GM13976 (cell line): Measurements from ENCODE around the gene ATRAID.

Experiments used
- DNase-seq: peaks from one replicate; pipeline ENCODE4 v3.0.0; 2012; ENCODE audit warnings: low spot score
- CTCF ChIP-seq: IDR thresholded peaks from 2 replicates; pipeline ENCODE4 v1.5.1; 2012; ENCODE audit warnings: borderline replicate concordance, mild to moderate bottlenecking; ENCODE audit not compliant: insufficient read depth; ENCODE audit errors: extremely low read depth, missing control alignments, control extremely low read depth
- in situ Hi-C: fragments of 300-500 bp; cut with MboI; formaldehyde crosslinking; loops from one replicate; pipeline ENCODE4 v1.12.0; 2022; ENCODE audit warnings: low sequenced_read_pairs, mixed read lengths, inconsistent platforms; ENCODE audit not compliant: unreplicated experiment

Gene ATRAID

GRCh38 chr2:27211943-27212625 lies at the start of gene ATRAID, which contains the start of gene SLC5A6:
Gene ATRAID (plus strand): TSS chr2:27212041. CDS start chr2:27212369, 328 bp downstream.
Gene SLC5A6 (minus strand): TSS chr2:27212268. CDS start chr2:27207650, 4,618 bp downstream.
- DNase-seq, result peak; percentile 96
- TF ChIP-seq CTCF, result no peak
- in situ Hi-C loops, result no loop called here

DNA sequence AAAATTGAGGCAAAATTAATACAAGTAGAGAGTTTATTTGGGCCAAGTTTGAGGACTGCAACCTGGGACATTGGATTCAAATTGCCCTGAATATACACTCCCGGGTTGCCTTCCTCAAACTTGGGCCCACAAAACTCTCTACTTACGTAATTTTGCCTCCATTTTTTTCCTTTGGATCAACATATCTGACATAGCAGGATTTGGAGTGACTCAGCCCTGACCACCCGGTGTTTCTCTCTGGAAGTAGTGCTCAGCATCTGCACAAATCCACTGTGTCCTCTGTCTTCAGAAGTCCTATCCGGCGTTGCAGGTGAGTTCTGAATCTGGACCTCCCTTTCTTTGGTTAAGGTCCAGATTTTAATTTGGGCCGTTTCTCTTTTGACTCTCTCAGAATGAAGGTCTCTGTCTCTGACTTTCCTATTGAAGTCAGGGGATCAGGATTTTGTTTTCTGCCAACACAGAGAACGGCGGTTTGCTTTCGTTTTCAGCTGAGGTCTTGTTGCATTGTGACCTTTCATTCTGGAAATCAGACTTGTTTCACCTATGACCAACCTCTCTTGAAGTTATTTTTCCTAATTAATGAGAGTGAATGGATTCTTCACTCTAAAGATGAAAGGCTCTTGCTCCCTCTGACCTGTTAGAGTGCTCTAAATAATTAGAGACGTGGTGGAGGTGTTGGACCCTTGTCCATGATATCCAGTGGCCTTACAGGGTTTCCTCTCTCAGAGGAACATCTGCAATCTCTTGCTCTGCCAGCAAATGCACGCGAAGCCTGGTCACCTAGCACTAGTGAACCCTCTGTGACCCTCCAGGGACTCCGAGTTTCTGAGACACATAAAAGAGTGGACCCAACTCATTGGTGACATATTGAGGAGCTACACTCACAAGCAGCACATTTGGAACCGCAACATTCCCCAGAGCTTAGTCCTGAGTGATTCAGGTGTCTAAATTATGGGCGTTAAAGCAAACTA lies 49.4 kb upstream of the ATRAID start:
- TF ChIP-seq CTCF, result no peak
- in situ Hi-C loops, result no loop called here
- DNase-seq, result no peak

- DNase-seq, result peak; percentile 34
- TF ChIP-seq CTCF, result no peak
- in situ Hi-C loops, result no loop called here
These were observed 46.7 kb upstream of the ATRAID start for GRCh38 chr2:27164960-27165763.

DNA sequence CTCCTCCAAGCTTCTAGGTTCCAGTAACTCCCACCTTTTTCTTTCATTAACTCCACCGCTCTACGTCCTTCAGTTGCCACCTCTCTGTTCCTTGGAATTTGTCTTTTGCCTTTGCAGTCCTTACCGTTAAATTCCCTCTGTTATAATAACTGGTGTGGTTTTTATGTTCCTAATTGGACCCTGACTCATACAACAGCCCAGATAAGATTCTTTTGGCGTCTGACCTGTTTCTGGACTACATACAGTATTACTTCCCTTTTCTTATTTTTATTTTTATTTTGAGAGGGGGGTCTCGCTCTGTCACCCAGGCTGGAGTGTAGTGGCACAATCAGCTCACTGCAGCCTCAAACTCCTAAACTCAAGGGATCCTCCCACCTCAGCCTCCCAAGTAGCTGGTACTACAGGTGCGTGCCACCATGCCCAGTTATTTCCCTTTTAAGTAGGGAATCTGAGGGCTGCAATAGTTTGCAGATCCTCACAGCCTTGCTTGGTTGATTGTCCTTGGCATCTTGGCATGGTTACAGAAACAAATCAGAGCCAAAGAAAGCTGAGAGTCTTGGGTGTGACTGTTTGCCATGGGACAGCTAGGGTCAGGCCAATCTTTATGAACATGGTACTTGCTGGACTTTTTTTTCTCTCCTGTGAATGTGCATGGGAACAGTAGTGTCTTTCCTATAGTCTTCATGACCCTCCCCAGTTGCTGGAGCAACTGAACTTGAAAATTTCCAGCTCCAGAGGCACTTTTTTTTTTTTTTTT lies 41.1 kb upstream of the ATRAID start:
- no peak for DNase-seq
- no peak for TF ChIP-seq CTCF
- in situ Hi-C loops, result no loop called here

DNA sequence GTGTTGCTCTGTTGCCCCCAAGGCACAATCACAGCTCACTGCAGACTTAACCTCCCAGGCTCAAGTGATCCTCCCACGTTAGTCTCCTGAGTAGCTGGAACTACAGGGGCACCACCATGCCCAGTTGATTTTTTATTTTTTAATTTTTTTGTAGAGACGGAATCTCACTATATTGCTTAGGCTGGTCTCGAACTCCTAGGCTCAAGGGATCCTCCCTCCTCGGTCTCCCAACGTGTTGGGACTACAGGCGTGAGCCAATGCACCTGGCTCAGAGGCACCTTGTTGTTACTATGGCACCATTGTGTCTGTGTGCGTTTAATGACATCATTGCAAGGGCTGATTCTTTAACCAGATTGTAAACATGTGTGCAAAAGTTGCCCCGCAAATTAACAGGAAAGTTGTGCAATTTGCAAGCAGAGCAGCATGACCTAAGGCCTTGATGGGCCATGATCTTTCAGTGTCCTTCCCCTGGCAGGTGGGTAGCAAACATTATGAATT lies 40.4 kb upstream of the ATRAID start:
- no peak for DNase-seq
- TF ChIP-seq CTCF, result no peak
- in situ Hi-C loops, result no loop called here
